Inflammatory macrophage treated with lipopolysaccharide for 4 hours (primary cell): ENCODE results near the gene ZDHHC16.

Source experiments
- DNase-seq: peaks from one replicate; pipeline ENCODE4 v3.0.0-alpha.2; 2020

Gene ZDHHC16

GRCh38 chr10:97482381-97482780 lies 36.4 kb downstream of the ZDHHC16 start:
- peak; percentile 44 for DNase-seq

- DNase-seq = peak; percentile 6
Measured at GRCh38 chr10:97483506-97483905, 37.5 kb downstream of the ZDHHC16 start.

GRCh38 chr10:97483921-97484320 lies 37.9 kb downstream of the ZDHHC16 start:
- DNase-seq = no peak

GRCh38 chr10:97485647-97486281 lies 39.8 kb downstream of the ZDHHC16 start:
- DNase-seq = no peak

- peak; percentile 28 for DNase-seq
Measured at GRCh38 chr10:97490592-97490991, 44.6 kb downstream of the ZDHHC16 start.

GRCh38 chr10:97494151-97494550 lies 48.2 kb downstream of the ZDHHC16 start:
- DNase-seq = peak; percentile 27

- DNase-seq = no peak
Measured at GRCh38 chr10:97494863-97495506, 49.0 kb downstream of the ZDHHC16 start.

GRCh38 chr10:97497572-97498075 lies 51.6 kb downstream of the ZDHHC16 start:
- DNase-seq = peak; percentile 83

- DNase-seq = peak; percentile 98
Measured at GRCh38 chr10:97498076-97498840, 52.3 kb downstream of the ZDHHC16 start, which contains the start of gene MMS19. MMS19 (minus strand) TSS chr10:97498422; CDS start chr10:97498384, 38 bp downstream.

GRCh38 chr10:97498841-97499560 lies 53.0 kb downstream of the ZDHHC16 start, which contains the start of gene UBTD1:
UBTD1 (plus strand) TSS chr10:97498924; CDS start chr10:97499204, 280 bp downstream.
- peak; percentile 7 for DNase-seq

GRCh38 chr10:97499561-97500296 lies 53.8 kb downstream of the ZDHHC16 start:
- peak; percentile 69 for DNase-seq

- no peak for DNase-seq
Measured at GRCh38 chr10:97500297-97500575, 54.3 kb downstream of the ZDHHC16 start.

- DNase-seq = no peak
Measured at GRCh38 chr10:97502916-97503315, 56.9 kb downstream of the ZDHHC16 start.

GRCh38 chr10:97503406-97503805 lies 57.4 kb downstream of the ZDHHC16 start:
- DNase-seq = peak; percentile 43

- peak; percentile 34 for DNase-seq
Measured at GRCh38 chr10:97505152-97505551, 59.2 kb downstream of the ZDHHC16 start.

- DNase-seq = peak; percentile 77
Measured at GRCh38 chr10:97506199-97506991, 60.4 kb downstream of the ZDHHC16 start.
